SU-DHL-6 (cell line): ENCODE results near the gene USP17L20.
"Not testable (repeated sequence)": the region's sequence is repeated elsewhere in the genome, so short reads cannot be mapped to it uniquely, and the experiment has no call there.

Experiments
- EZH2phosphoT487 ChIP-seq: fragments of 200-600 bp; sonication (generic), shearing (Covaris generic); conservative IDR thresholded peaks from 2 replicates; pipeline ENCODE4 v1.6.1; 2018; ENCODE audit warnings: mild to moderate bottlenecking, antibody characterized with exemption, low read length, moderate library complexity, mixed read lengths
- TF ChIP-seq, protein P1 (sequence below): fragments of 200-600 bp; sonication (generic); IDR thresholded peaks from one replicate; pipeline ENCODE4 v1.5.1; 2017; ENCODE audit warnings: antibody characterized with exemption, mild to moderate bottlenecking, low read length, moderate library complexity; ENCODE audit not compliant: insufficient read depth, poor library complexity, severe bottlenecking

DNA sequence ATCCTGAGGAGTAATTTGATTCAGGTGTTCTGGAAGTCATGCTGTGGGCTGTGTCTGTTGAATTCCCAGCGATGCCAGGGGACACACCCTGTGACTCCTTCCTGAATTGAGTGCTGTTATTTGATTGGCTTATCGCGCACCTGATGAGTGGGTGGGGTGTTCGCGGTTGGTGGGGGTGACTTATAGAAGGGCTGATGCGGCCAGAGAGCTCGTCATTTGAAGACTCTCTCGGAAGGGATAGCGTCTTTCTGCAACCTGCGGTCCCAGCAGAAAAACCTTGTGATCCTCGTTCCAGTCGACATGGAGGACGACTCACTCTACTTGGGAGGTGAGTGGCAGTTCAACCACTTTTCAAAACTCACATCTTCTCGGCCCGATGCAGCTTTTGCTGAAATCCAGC lies at the start of gene USP17L20:
- TF ChIP-seq, protein P1, sequence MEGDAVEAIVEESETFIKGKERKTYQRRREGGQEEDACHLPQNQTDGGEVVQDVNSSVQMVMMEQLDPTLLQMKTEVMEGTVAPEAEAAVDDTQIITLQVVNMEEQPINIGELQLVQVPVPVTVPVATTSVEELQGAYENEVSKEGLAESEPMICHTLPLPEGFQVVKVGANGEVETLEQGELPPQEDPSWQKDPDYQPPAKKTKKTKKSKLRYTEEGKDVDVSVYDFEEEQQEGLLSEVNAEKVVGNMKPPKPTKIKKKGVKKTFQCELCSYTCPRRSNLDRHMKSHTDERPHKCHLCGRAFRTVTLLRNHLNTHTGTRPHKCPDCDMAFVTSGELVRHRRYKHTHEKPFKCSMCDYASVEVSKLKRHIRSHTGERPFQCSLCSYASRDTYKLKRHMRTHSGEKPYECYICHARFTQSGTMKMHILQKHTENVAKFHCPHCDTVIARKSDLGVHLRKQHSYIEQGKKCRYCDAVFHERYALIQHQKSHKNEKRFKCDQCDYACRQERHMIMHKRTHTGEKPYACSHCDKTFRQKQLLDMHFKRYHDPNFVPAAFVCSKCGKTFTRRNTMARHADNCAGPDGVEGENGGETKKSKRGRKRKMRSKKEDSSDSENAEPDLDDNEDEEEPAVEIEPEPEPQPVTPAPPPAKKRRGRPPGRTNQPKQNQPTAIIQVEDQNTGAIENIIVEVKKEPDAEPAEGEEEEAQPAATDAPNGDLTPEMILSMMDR: not testable (repeated sequence)
- TF ChIP-seq EZH2phosphoT487: not testable (repeated sequence)
